AG04449 (cell line): ENCODE data around the gene PNO1.
A peak's percentile ranks its signal among the peaks of the same experiment; 100 is the strongest.

ENCODE experiments used
- CTCF ChIA-PET: fragments of 350-600 bp; formaldehyde crosslinking; extraction: SDS; loops from one replicate; lab custom pipeline; 2021; ENCODE audit warnings: antibody characterized with exemption; lab: Yijun Ruan, JAX
- POLR2A ChIA-PET: fragments of 400-600, 350-600 bp; formaldehyde crosslinking; extraction: SDS; loops from one replicate; lab custom pipeline; 2020; ENCODE audit warnings: antibody characterized with exemption, inconsistent platforms; lab: Yijun Ruan, JAX
- DNase-seq: peaks from one replicate; pipeline ENCODE4 v3.0.0-alpha.2; 2010; ENCODE audit warnings: low read depth, low spot score
- H3K4me3 ChIP-seq: 2 replicates; pipeline ENCODE4 v1.5.1; 2011; ENCODE audit warnings: low read depth, mild to moderate bottlenecking, control low read depth, low read length
- TF ChIP-seq, protein P1 (sequence below): IDR thresholded peaks from one replicate; pipeline ENCODE4 v1.5.1; 2011; ENCODE audit warnings: mild to moderate bottlenecking, moderate library complexity, low read length, control low read depth, inconsistent platforms; ENCODE audit not compliant: insufficient read depth; ENCODE audit errors: missing control alignments

PNO1 gene

DNA sequence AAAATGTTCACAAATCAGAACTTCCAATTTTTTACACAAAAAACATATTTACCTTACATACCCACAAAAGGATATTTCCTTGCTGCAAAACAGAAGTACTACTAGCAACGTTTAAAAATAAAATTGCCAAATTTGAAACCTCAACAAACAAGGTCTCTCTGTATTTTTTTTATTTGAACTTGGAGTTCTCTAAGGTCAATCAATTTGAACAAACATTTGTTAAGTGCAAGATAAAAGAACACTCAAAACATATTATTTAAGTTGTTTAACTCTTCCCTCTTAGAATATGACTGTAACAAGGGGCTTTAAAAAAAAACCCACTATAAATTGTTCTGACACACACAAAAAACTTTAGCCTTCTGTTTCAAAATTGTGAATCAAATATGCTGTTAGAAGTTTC, 29.6 kb downstream of the PNO1 start:
- H3K4me3 ChIP-seq: no peak overlapping the region
- POLR2A ChIA-PET: no interaction called here
- no peak for DNase-seq
- CTCF ChIA-PET: interaction anchor here (1.1 to 4.5 kb wide), 4 partner anchors 8 to 12 kb away, joined by 4 to 49 read pairs (median 8); no protein-coding TSS in a partner anchor
- TF ChIP-seq, protein P1, sequence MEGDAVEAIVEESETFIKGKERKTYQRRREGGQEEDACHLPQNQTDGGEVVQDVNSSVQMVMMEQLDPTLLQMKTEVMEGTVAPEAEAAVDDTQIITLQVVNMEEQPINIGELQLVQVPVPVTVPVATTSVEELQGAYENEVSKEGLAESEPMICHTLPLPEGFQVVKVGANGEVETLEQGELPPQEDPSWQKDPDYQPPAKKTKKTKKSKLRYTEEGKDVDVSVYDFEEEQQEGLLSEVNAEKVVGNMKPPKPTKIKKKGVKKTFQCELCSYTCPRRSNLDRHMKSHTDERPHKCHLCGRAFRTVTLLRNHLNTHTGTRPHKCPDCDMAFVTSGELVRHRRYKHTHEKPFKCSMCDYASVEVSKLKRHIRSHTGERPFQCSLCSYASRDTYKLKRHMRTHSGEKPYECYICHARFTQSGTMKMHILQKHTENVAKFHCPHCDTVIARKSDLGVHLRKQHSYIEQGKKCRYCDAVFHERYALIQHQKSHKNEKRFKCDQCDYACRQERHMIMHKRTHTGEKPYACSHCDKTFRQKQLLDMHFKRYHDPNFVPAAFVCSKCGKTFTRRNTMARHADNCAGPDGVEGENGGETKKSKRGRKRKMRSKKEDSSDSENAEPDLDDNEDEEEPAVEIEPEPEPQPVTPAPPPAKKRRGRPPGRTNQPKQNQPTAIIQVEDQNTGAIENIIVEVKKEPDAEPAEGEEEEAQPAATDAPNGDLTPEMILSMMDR: no peak

DNA sequence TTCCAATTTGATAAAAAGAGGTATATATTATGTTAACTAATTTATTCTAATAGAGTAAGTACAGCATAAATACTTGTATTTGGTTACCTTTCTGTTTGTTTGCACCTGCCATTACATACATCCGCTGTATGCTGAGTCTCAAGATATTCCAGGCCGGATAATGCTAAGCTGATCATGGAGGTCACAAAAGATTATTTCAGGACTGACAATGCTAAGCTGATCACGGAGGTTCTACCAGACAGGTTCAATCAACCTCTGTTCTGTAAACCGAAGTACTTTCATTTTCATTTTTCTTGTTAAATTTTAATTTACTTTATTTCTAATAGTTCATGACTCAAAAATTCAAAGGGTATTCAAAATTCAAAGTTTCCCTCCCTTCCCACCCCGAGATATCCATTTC, 31.1 kb downstream of the PNO1 start:
- no peak for DNase-seq
- ChIA-PET POLR2A (no interaction called here), CTCF (interaction anchor here (1.2 to 9.5 kb wide), 6 partner anchors 17 to 253 kb away, joined by 3 to 84 read pairs (median 6); no protein-coding TSS in a partner anchor)
- H3K4me3 ChIP-seq: no peak overlapping the region
- TF ChIP-seq, protein P1: no peak

DNA sequence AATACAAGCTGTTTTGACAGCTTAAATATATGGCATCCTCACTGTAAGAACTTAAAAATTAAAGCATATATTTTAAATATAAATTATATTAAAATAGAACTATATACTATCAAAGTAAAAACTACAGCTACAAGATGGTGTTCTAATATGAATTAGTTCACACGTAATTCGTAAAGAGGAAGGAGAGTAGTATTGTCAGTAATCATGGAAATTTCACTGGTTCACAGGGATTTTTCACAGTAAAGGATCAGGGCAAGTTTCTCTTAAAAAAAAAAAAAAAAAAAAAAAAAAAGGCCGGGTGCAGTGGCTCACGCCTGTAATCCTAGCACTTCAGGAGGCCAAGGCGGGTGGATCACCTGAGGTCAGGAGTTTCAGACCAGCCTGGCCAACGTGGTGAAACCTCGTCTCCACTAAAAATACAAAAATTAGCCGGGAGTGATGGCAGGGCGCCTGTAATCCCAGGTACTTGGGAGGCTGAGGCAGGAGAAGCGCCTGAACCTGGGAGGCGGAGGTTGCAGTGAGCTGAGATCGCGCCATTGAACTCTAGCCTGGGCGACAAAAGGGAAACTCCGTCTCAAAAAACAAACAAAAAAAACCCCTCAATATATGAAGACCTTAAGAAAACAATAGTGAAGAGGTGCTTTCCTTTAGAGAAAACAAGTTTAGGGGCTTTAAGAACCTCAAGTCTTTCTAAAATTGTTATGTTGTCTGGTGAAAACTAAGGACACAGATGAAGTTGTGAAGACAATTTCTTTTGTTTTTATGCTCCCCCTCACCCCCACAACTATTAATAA, 32.5 kb downstream of the PNO1 start:
- no peak for DNase-seq
- ChIA-PET POLR2A (no interaction called here), CTCF (interaction anchor here (0.5 to 9.5 kb wide), 5 partner anchors 16 to 252 kb away, joined by 3 to 84 read pairs (median 6); no protein-coding TSS in a partner anchor)
- TF ChIP-seq, protein P1: no peak
- H3K4me3 ChIP-seq: no peak overlapping the region

DNA sequence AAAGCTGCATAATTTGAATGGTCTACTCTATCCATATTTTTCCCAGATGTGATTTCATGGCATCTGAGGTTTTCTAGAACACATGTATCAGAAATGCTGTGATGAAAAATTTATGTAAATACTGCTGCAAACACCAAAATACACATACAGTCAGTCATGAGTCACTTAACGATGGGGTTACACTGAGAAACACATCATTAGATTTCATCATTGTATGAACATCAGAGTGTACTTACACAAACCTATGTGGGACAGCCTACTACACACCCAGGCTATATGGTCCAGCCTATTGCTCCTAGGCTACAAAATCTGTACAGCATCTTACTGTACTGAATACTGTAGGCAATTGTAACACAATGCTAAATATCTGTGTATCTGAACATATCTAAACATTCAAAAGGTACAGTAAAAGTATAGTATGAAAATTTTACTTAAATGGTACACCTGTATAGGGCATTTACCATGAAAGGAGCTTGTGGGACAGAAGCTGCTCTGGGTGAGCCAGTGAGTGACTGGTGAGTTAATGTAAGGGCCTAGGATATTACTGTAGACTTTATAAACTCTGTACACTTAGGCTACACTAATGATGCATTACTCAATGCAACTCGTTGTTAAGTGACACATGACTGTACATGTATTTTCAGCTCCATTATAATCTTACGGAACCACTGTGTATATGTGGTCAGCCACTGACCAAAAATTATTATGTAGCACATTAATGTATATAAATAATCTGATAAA, 33.5 kb downstream of the PNO1 start:
- H3K4me3 ChIP-seq: no peak overlapping the region
- peak; percentile 55 for DNase-seq
- ChIA-PET CTCF (interaction anchor here (9.5 kb wide), 1 partner anchor 15 kb away, joined by 84 read pairs; no protein-coding TSS in a partner anchor), POLR2A (no interaction called here)
- TF ChIP-seq, protein P1: no peak

DNA sequence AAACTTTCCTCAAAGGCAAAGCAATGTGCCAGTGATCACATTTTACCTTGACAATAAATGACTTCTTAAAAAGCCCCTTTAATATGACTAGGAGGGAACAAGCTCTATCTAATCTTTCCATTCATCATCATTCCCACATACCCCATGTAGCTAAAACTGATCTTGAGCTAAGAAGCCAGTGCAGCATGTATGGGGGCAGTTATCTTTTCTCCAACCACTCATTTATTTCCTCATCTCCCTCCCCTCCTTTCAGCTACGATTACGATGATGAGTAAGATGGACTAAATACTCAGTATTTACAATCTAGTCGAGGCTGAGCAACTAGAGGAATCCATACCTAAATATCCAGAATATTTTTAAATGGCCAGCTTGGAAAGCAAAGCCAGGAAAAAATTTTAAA, 35.5 kb downstream of the PNO1 start:
- no peak for DNase-seq
- POLR2A ChIA-PET: no interaction called here
- H3K4me3 ChIP-seq: no peak overlapping the region
- TF ChIP-seq, protein P1: no peak
- CTCF ChIA-PET: interaction anchor here (4.3 to 9.5 kb wide), 4 partner anchors 13 to 92 kb away, joined by 50 to 131 read pairs (median 67); partner anchors contain the start of gene PPP3R1
